Activated T-helper 1 cell treated with anti-CD3 and anti-CD28 coated beads, Interleukin-12 subunit alpha, Interleukin-12 subunit beta, Interleukin-2, Interleukin-4 antibody, amounts not matched to agents 30 ng/mL and 10 ng/mL and 1 ng/mL, durations not matched to agents 14 hours and 24 hours and 36 hours (primary cell): ENCODE results near the gene EFCAB9. TPM values are rescaled to one million over a fixed set of nuclear protein-coding genes. Genes with fewer than 3 reads are reported as not detected.

Experiments
- DNase-seq: peaks from one replicate; pipeline ENCODE4 v3.0.0; 2021; ENCODE audit warnings: low spot score
- H3K27ac Mint-ChIP-seq: one replicate; pipeline ENCODE4 v1.8.0; 2021; ENCODE audit warnings: mild to moderate bottlenecking, mixed read lengths
- H3K27me3 Mint-ChIP-seq: one replicate; pipeline ENCODE4 v1.8.0; 2022; ENCODE audit warnings: mild to moderate bottlenecking, moderate library complexity, mixed read lengths; ENCODE audit not compliant: insufficient read depth
- H3K36me3 Mint-ChIP-seq: one replicate; pipeline ENCODE4 v1.8.0; 2021; ENCODE audit warnings: low read depth, mixed read lengths
- H3K4me1 Mint-ChIP-seq: one replicate; pipeline ENCODE4 v1.8.0; 2021; ENCODE audit warnings: low read depth, mixed read lengths
- H3K4me3 Mint-ChIP-seq: one replicate; pipeline ENCODE4 v1.8.0; 2021; ENCODE audit warnings: mild to moderate bottlenecking, moderate library complexity, mixed read lengths
- H3K9me3 Mint-ChIP-seq: one replicate; pipeline ENCODE4 v1.8.0; 2021; ENCODE audit warnings: mixed read lengths
- intact Hi-C: fragments of 100-400 bp; cut with micrococcal nuclease; formaldehyde crosslinking; loops from one replicate; pipeline ENCODE4 v1.15.1; 2024
- total RNA-seq: library from RNA; stranded (reverse); gene quantifications from 2 replicates; pipeline ENCODE4 v1.2.3, GENCODE V29; 2022

The EFCAB9 gene
- total RNA-seq, 1 donor from 2014 or later, result not detected

- DNase-seq, result no peak
- no peak overlapping the region for H3K27ac Mint-ChIP-seq
- no peaks in the 10 kb centered on the region for H3K9me3 Mint-ChIP-seq
- H3K36me3 Mint-ChIP-seq, result peaks cover 12% of the 10 kb centered on the region
- peaks cover 7% of the 10 kb centered on the region for H3K4me1 Mint-ChIP-seq
- H3K4me3 Mint-ChIP-seq, result no peak overlapping the region
- intact Hi-C loops, result no loop called here
- no peaks in the 10 kb centered on the region for H3K27me3 Mint-ChIP-seq
Measured at GRCh38 chr5:172207511-172207910, 13.5 kb downstream of the EFCAB9 start.

DNA sequence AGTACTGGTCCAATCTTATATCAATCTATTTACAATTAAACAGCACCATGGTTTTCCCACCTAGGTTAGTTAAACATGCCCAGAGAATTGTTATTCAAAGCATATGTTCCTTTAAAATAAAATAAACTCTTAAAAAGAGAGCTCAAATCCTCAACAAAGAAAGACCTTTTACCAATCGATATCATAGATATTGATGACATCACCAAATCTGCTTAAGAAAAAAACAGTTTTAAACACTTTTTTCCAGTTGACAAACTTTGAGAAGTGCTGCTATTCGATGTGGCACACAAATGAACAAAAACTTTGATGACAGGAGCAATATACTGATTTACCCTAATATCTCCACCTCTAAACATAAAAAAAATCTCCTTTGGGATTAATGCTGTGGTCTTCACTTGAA is 15.7 kb downstream of the EFCAB9 start:
- H3K27ac Mint-ChIP-seq, result no peak overlapping the region
- peaks cover 13% of the 10 kb centered on the region for H3K36me3 Mint-ChIP-seq
- intact Hi-C loops, result no loop called here
- no peaks in the 10 kb centered on the region for H3K27me3 Mint-ChIP-seq
- no peak overlapping the region for H3K4me3 Mint-ChIP-seq
- DNase-seq, result no peak
- H3K4me1 Mint-ChIP-seq, result peaks cover 7% of the 10 kb centered on the region
- no peaks in the 10 kb centered on the region for H3K9me3 Mint-ChIP-seq

DNA sequence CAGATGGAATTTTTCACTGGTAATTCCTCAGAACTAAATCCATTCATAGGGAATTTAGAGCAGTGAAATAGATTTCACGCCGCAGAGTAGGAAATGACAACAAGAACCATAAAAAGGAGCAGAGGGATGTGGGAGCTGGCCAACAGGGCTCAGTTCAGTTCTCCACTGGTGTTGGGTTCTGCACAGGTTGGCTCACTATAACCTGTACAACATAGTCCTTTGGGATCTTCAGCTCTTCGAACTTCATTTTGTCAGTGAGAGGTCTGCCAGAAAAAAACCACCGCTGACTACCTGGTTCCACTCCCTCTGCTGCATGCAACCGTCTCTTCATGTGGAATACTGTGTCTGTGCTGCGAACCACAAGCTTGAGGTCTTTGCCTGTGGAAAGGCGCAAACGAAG is 17.7 kb downstream of the EFCAB9 start:
- Mint-ChIP-seq H3K36me3 (peaks cover 16% of the 10 kb centered on the region), H3K27ac (no peak overlapping the region), H3K4me3 (no peak overlapping the region), H3K9me3 (no peaks in the 10 kb centered on the region), H3K27me3 (no peaks in the 10 kb centered on the region), H3K4me1 (peaks cover 7% of the 10 kb centered on the region)
- no peak for DNase-seq
- intact Hi-C loops, result no loop called here

DNA sequence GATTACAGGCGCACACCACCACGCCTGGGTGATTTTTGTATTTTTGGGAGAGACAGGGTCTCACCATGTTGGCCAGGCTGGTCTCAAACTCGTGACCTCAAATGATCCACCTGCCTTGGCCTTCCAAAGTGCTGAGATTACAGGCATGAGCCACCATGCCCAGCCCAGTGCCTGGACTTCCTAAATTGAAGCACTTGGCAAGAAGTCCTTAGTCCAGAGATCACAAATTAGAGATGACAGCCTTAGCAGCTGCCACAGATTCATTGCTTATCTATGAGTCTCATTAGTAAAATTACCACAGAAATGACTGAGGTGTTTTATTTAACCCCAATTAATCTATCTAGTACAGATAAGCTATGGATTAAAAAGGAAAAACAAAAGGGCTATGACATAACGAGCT is 19.2 kb downstream of the EFCAB9 start:
- intact Hi-C loops, result no loop called here
- Mint-ChIP-seq H3K27me3 (no peaks in the 10 kb centered on the region), H3K36me3 (peaks cover 21% of the 10 kb centered on the region), H3K4me3 (no peak overlapping the region), H3K9me3 (peaks cover 6% of the 10 kb centered on the region), H3K27ac (no peak overlapping the region), H3K4me1 (no peaks in the 10 kb centered on the region)
- no peak for DNase-seq

GRCh38 chr5:172216345-172216744 is 22.4 kb downstream of the EFCAB9 start:
- H3K9me3 Mint-ChIP-seq, result peaks cover 6% of the 10 kb centered on the region
- H3K4me1 Mint-ChIP-seq, result no peaks in the 10 kb centered on the region
- no peak for DNase-seq
- no peak overlapping the region for H3K27ac Mint-ChIP-seq
- no peak overlapping the region for H3K4me3 Mint-ChIP-seq
- intact Hi-C loops, result no loop called here
- H3K36me3 Mint-ChIP-seq, result peaks cover 19% of the 10 kb centered on the region
- no peaks in the 10 kb centered on the region for H3K27me3 Mint-ChIP-seq

- peaks cover 17% of the 10 kb centered on the region for H3K36me3 Mint-ChIP-seq
- no peak for DNase-seq
- H3K4me1 Mint-ChIP-seq, result peaks cover 20% of the 10 kb centered on the region
- H3K9me3 Mint-ChIP-seq, result peaks cover 15% of the 10 kb centered on the region
- H3K4me3 Mint-ChIP-seq, result no peak overlapping the region
- H3K27ac Mint-ChIP-seq, result no peak overlapping the region
- peaks cover 5% of the 10 kb centered on the region for H3K27me3 Mint-ChIP-seq
- intact Hi-C loops, result no loop called here
Measured at GRCh38 chr5:172219296-172219695, 25.3 kb downstream of the EFCAB9 start.

DNA sequence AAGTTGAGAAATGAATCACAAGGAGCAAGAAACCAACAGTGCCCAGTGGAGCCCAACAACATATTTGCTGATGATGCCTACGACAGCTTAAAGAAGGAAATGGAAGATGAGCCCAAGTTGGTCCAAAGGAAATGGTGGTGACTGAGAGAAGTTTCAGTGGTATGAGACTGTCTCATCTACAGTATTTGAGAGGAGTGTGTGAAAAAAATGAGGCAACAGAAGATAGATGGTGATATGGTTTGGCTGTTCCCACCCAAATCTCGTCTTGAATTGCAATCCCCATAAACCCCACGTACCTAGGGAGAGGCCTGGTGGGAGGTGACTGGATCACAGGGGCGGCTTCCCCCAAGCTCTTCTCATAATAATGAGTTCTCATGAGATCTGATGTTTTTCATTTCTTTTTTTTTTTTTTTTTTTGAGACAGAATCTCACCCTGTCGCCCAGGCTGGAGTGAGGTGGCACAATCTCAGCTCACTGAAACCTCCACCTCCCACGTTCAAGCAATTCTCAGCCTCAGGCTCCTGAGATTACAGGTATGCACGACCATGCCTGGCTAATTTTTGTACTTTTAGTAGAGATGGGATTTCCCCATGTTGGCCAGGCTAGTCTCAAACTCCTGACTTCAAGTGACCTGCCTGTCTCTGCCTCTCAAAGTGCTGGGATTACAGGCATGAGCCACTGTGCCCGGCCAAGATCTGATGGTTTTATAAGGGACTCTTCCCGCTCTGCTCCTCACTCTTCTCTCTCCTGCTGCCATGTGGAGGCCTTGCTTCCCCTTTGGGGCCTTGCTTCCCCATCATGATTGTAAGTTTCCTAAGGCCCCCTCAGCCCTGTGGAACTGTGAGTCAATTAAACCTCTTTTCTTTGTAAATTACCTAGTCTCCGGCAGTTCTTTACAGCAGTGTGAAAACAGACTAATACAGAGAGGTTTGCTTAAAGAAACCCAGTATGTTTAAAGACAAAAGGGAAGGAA is 30.2 kb downstream of the EFCAB9 start:
- DNase-seq, result no peak
- Mint-ChIP-seq H3K27me3 (peaks cover 5% of the 10 kb centered on the region), H3K4me3 (no peak overlapping the region), H3K27ac (peak overlapping the region; percentile 87), H3K9me3 (peaks cover 9% of the 10 kb centered on the region), H3K36me3 (peaks cover 15% of the 10 kb centered on the region), H3K4me1 (peaks cover 28% of the 10 kb centered on the region)
- intact Hi-C loops, result loop anchor here (1.0 to 2.0 kb wide), 7 partner anchors 14 to 317 kb away; no protein-coding TSS in a partner anchor

GRCh38 chr5:172224996-172225395 is 31.0 kb downstream of the EFCAB9 start:
- H3K36me3 Mint-ChIP-seq, result peaks cover 15% of the 10 kb centered on the region

GRCh38 chr5:172229904-172230303 is 35.9 kb downstream of the EFCAB9 start:
- Mint-ChIP-seq H3K27me3 (peaks cover 3% of the 10 kb centered on the region), H3K4me3 (no peak overlapping the region), H3K4me1 (peaks cover 19% of the 10 kb centered on the region), H3K9me3 (no peaks in the 10 kb centered on the region), H3K27ac (no peak overlapping the region), H3K36me3 (peaks cover 15% of the 10 kb centered on the region)
- intact Hi-C loops, result no loop called here
- DNase-seq, result no peak

More at GRCh38 chr5:172224996-172225395, 31.0 kb downstream of the EFCAB9 start:
- Mint-ChIP-seq H3K9me3 (peaks cover 9% of the 10 kb centered on the region), H3K27me3 (peaks cover 7% of the 10 kb centered on the region), H3K4me3 (no peak overlapping the region), H3K27ac (no peak overlapping the region), H3K4me1 (peaks cover 33% of the 10 kb centered on the region)
- intact Hi-C loops, result loop anchor here (1.0 to 2.0 kb wide), 7 partner anchors 13 to 318 kb away; no protein-coding TSS in a partner anchor
- no peak for DNase-seq

- intact Hi-C loops, result no loop called here
- peaks cover 13% of the 10 kb centered on the region for H3K36me3 Mint-ChIP-seq
- H3K4me3 Mint-ChIP-seq, result no peak overlapping the region
- H3K4me1 Mint-ChIP-seq, result peaks cover 51% of the 10 kb centered on the region
- DNase-seq, result no peak
- peaks cover 5% of the 10 kb centered on the region for H3K27me3 Mint-ChIP-seq
- no peaks in the 10 kb centered on the region for H3K9me3 Mint-ChIP-seq
- H3K27ac Mint-ChIP-seq, result no peak overlapping the region
Measured at GRCh38 chr5:172234031-172234430, 40.1 kb downstream of the EFCAB9 start.

DNA sequence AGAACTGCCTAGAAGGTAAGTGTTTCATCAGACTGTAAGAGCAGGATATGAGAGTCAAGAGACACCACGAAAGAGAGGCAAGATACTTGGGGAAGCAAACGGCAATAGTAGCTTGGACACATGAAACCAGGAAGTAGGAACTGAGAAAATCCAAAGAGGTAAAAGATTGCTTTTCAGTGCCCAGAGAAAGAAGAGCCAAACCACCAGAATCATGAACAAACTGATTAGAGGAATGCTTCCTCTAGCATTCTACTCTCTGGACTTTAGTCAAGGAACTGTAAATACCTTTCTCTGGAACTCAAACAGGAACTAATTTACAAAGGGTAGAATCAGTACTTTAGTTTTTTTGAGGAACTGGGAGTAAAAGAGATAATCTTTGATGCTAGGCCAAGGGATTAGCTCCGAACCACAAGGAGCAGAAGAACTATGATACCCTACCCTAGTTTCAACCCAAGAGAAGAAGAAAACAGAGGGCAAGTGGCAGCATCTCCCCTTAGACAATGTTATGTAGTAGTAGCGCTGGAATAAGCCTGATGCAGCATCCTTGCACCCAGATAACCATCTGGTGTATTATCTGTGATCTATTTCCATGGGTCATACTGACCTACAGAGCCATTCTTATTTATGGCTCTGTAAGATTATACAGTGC is 41.3 kb downstream of the EFCAB9 start:
- intact Hi-C loops, result loop anchor here (5.0 kb wide), 2 partner anchors 47 to 123 kb away; partner anchors contain the start of gene UBTD2
- peaks cover 11% of the 10 kb centered on the region for H3K36me3 Mint-ChIP-seq
- H3K27ac Mint-ChIP-seq, result no peak overlapping the region
- DNase-seq, result no peak
- no peak overlapping the region for H3K4me3 Mint-ChIP-seq
- peaks cover 45% of the 10 kb centered on the region for H3K4me1 Mint-ChIP-seq
- peaks cover 2% of the 10 kb centered on the region for H3K27me3 Mint-ChIP-seq
- H3K9me3 Mint-ChIP-seq, result no peaks in the 10 kb centered on the region

DNA sequence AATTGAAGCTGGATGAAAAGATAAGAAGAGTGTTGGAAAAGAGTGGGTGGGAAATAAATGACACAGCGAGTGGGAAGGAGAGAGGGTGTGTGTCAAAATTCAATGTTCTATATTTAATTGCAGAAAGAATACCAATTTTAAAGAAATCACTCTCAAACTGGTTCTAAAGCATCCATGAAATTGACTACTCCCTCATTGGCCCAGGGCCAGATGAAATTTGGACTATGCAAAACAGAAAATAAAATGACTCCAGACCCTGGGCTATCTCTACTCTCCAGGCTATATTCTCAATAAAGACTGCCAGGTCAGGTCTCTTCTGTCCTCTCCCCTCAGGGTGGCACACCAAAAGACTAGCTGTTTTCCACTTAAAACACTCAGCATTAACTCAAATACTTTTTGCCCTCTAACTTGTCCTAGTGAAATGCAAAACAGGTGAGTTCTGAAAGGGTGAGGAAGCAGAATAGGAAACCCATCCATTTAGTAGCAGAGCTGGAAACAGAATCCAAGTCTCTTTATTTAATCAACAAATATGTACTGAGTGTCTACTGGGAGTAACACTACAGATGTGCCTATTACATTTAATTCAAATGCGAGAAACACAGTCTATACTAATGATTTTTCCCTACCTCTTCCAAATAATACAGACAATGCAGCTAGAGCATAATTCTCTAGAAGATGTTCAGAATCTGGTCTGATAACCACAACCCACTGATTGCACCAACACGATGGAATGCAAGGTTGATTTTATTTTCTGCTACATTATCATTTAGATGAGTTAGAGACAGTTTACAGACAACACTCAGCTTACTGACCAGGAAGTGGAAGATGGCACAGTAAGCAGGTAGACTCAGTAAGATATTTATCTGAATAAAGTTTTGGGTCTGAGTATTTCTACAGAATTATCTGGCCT is 42.1 kb downstream of the EFCAB9 start:
- no peak overlapping the region for H3K27ac Mint-ChIP-seq
- no peak overlapping the region for H3K4me3 Mint-ChIP-seq
- no peak for DNase-seq
- peaks cover 7% of the 10 kb centered on the region for H3K36me3 Mint-ChIP-seq
- intact Hi-C loops, result loop anchor here (5.0 kb wide), 2 partner anchors 46 to 124 kb away; partner anchors contain the start of gene UBTD2
- H3K4me1 Mint-ChIP-seq, result peaks cover 44% of the 10 kb centered on the region
- H3K9me3 Mint-ChIP-seq, result no peaks in the 10 kb centered on the region
- peaks cover 2% of the 10 kb centered on the region for H3K27me3 Mint-ChIP-seq
